ENCODE results near the gene SOX6.

GRCh38 chr11:15926071-15926470 lies 430.3 kb downstream of the SOX6 start:
- TF ChIP-seq CTCF (IDR thresholded peaks at IDR 0.05) (no peak), POLR2A (IDR thresholded peaks at IDR 0.05) (no peak), EP300 (IDR thresholded peaks at IDR 0.05) (no peak)
